ENCODE results near the gene COL6A1. TPM values are rescaled to one million over a fixed set of nuclear protein-coding genes. Genes with fewer than 3 reads are reported as not detected.

The COL6A1 gene
- polyA plus RNA-seq, 4 donors: 256 to 946 (median 296) TPM

GRCh38 chr21:45979651-45980050, 1.9 kb upstream of the COL6A1 start:
- DNase-seq (ENCODE audit: low read depth in 4 of 4, low spot score in 3 of 4): no peak

GRCh38 chr21:45980271-45980670, 1.3 kb upstream of the COL6A1 start:
- no peak for DNase-seq (ENCODE audit: low read depth in 4 of 4, low spot score in 3 of 4)

- DNase-seq (ENCODE audit: low read depth in 4 of 4, low spot score in 3 of 4): no peak
These were observed 873 bp upstream of the COL6A1 start for GRCh38 chr21:45980697-45981096.

GRCh38 chr21:45982092-45982757, 655 bp downstream of the COL6A1 start:
- DNase-seq (ENCODE audit: low read depth in 4 of 4, low spot score in 3 of 4): no peak

- DNase-seq (ENCODE audit: low read depth in 4 of 4, low spot score in 3 of 4): no peak
These were observed 1.4 kb downstream of the COL6A1 start for GRCh38 chr21:45982758-45983648.

GRCh38 chr21:45983649-45983965, 2.0 kb downstream of the COL6A1 start:
- DNase-seq (ENCODE audit: low read depth in 4 of 4, low spot score in 3 of 4): no peak

GRCh38 chr21:45983981-45984551, 2.5 kb downstream of the COL6A1 start:
- DNase-seq (ENCODE audit: low read depth in 4 of 4, low spot score in 3 of 4): no peak

- DNase-seq (ENCODE audit: low read depth in 4 of 4, low spot score in 3 of 4): no peak
These were observed 3.1 kb downstream of the COL6A1 start for GRCh38 chr21:45984584-45985095.

- no peak for DNase-seq (ENCODE audit: low read depth in 4 of 4, low spot score in 3 of 4)
These were observed 4.1 kb downstream of the COL6A1 start for GRCh38 chr21:45985471-45986315.

GRCh38 chr21:45986316-45987051, 4.9 kb downstream of the COL6A1 start:
- DNase-seq (ENCODE audit: low read depth in 4 of 4, low spot score in 3 of 4): no peak

GRCh38 chr21:45987121-45987711, 5.6 kb downstream of the COL6A1 start:
- no peak for DNase-seq (ENCODE audit: low read depth in 4 of 4, low spot score in 3 of 4)

GRCh38 chr21:45988366-45989347, 7.1 kb downstream of the COL6A1 start:
- no peak for DNase-seq (ENCODE audit: low read depth in 4 of 4, low spot score in 3 of 4)

GRCh38 chr21:45989355-45990048, 7.9 kb downstream of the COL6A1 start:
- DNase-seq (ENCODE audit: low read depth in 4 of 4, low spot score in 3 of 4): no peak

- no peak for DNase-seq (ENCODE audit: low read depth in 4 of 4, low spot score in 3 of 4)
These were observed 8.6 kb downstream of the COL6A1 start for GRCh38 chr21:45990049-45990711.

- DNase-seq (ENCODE audit: low read depth in 4 of 4, low spot score in 3 of 4): no peak
These were observed 9.4 kb downstream of the COL6A1 start for GRCh38 chr21:45990741-45991605.

- DNase-seq (ENCODE audit: low read depth in 4 of 4, low spot score in 3 of 4): no peak
These were observed 10.2 kb downstream of the COL6A1 start for GRCh38 chr21:45991606-45992300.

All from left renal pelvis (tissue), 4 donors.